Vagina (tissue), 2 donors: ENCODE measurements around the gene CCDC47.

Experiments used
- CTCF ChIP-seq, 3 experiments: fragments of 450-650 bp in 2 of 3; fragments of 200-600 bp in 1 of 3; sonication (generic) in 1 of 3; IDR thresholded peaks; one replicate each; pipeline ENCODE4 v1.5.1; 2017 to 2019; ENCODE audit warnings: antibody characterized with exemption in 3 of 3, mild to moderate bottlenecking in 2 of 3, moderate library complexity in 2 of 3
- POLR2A ChIP-seq, 2 donors: fragments of 450-650 bp; IDR thresholded peaks; one replicate each; pipeline ENCODE4 v1.6.1; 2017; ENCODE audit warnings: antibody characterized with exemption in 2 of 2, mild to moderate bottlenecking in 2 of 2, moderate library complexity in 2 of 2
- POLR2AphosphoS5 ChIP-seq, 2 donors: sonication (generic); formaldehyde crosslinking; IDR thresholded peaks; one replicate each; pipeline ENCODE4 v1.9.0; 2017; ENCODE audit warnings: antibody characterized with exemption in 2 of 2, mild to moderate bottlenecking in 2 of 2, low read depth in 1 of 2; ENCODE audit not compliant: insufficient read depth in 1 of 2

- TF ChIP-seq CTCF (IDR thresholded peaks at IDR 0.05) (no peak), POLR2AphosphoS5 (IDR thresholded peaks at IDR 0.05; ENCODE audit: insufficient read depth in 1 of 2, low read depth in 1 of 2) (no peak), POLR2A (IDR thresholded peaks at IDR 0.05) (no peak)
Observed at GRCh38 chr17:63817736-63818385, 44.5 kb upstream of the CCDC47 start.
